Erythroblast (primary cell): ENCODE data around the gene CAMK1D.

ENCODE experiments used
- GATA1 ChIP-seq: IDR thresholded peaks from 2 replicates; pipeline ENCODE4 v1.6.1; 2011; ENCODE audit warnings: low read depth, mild to moderate bottlenecking, control low read depth, low read length, moderate library complexity
- POLR2A ChIP-seq: IDR thresholded peaks from 2 replicates; pipeline ENCODE4 v1.6.1; 2011; ENCODE audit warnings: mild to moderate bottlenecking, low read length

GRCh38 chr10:12679636-12680035 lies 330.3 kb downstream of the CAMK1D start:
- TF ChIP-seq POLR2A (no peak), GATA1 (no peak)
